Neural cell (in vitro differentiated cells): ENCODE measurements around the gene TMEFF2. TPM values are rescaled to one million over a fixed set of nuclear protein-coding genes. Genes with fewer than 3 reads are reported as not detected.

Experiments used
- H2AFZ ChIP-seq: fragments of 200-600, 300-800 bp; sonication (generic), shearing (Covaris generic); 2 replicates; pipeline ENCODE4 v1.6.0; 2014; ENCODE audit warnings: low read depth, mild to moderate bottlenecking, antibody characterized with exemption, low read length, moderate library complexity
- H3F3A ChIP-seq: fragments of 200-600 bp; shearing (Covaris generic); 2 replicates; pipeline ENCODE4 v1.6.1; 2016; ENCODE audit warnings: mild to moderate bottlenecking, moderate library complexity, mixed read lengths, antibody characterized with exemption, low read length; ENCODE audit not compliant: insufficient read depth, poor library complexity, severe bottlenecking
- H3K27ac ChIP-seq: fragments of 200-600, 300-800 bp; sonication (generic), shearing (Covaris generic); 2 replicates; pipeline ENCODE4 v1.5.1; 2014; ENCODE audit warnings: mild to moderate bottlenecking, low read length, moderate library complexity
- H3K27me3 ChIP-seq: fragments of 300-800, 200-600 bp; sonication (generic), shearing (Covaris generic); 2 replicates; pipeline ENCODE4 v1.6.0; 2014; ENCODE audit warnings: mild to moderate bottlenecking, low read depth, low read length, moderate library complexity; ENCODE audit not compliant: insufficient read depth
- H3K36me3 ChIP-seq: fragments of 300-800, 200-600 bp; sonication (generic), shearing (Covaris generic); 2 replicates; pipeline ENCODE4 v1.5.1; 2014; ENCODE audit warnings: mild to moderate bottlenecking, antibody characterized with exemption, low read length, moderate library complexity; ENCODE audit not compliant: insufficient read depth
- H3K4me2 ChIP-seq: fragments of 300-800, 200-600 bp; sonication (generic), shearing (Covaris generic); 2 replicates; pipeline ENCODE4 v1.6.0; 2014; ENCODE audit warnings: mild to moderate bottlenecking, low read length
- H3K4me3 ChIP-seq: fragments of 300-800, 200-600 bp; sonication (generic), shearing (Covaris generic); 2 replicates; pipeline ENCODE4 v1.5.1; 2014; ENCODE audit warnings: mild to moderate bottlenecking, low read length, moderate library complexity
- H3K79me2 ChIP-seq: fragments of 200-600 bp; shearing (Covaris generic); replicated peaks from 2 replicates; pipeline ENCODE4 v1.6.0; 2014; ENCODE audit warnings: mild to moderate bottlenecking, low read length, moderate library complexity; ENCODE audit not compliant: insufficient read depth
- H3K9ac ChIP-seq: fragments of 300-800, 200-600 bp; sonication (generic), shearing (Covaris generic); 2 replicates; pipeline ENCODE4 v1.6.1; 2016; ENCODE audit warnings: mild to moderate bottlenecking, low read length, mixed read lengths
- H3K9me2 ChIP-seq: fragments of 200-600 bp; shearing (Covaris generic); 2 replicates; pipeline ENCODE4 v1.6.1; 2016; ENCODE audit warnings: mild to moderate bottlenecking, low read length, mixed read lengths; ENCODE audit not compliant: insufficient read depth
- H3K9me3 ChIP-seq: fragments of 200-600, 300-800 bp; sonication (generic), shearing (Covaris generic); 2 replicates; pipeline ENCODE4 v1.6.1; 2016; ENCODE audit warnings: mild to moderate bottlenecking, mixed run types, low read length, moderate library complexity, mixed read lengths
- H4K20me1 ChIP-seq: fragments of 200-600 bp; shearing (Covaris generic); 2 replicates; pipeline ENCODE4 v1.6.1; 2016; ENCODE audit warnings: mild to moderate bottlenecking, mixed run types; ENCODE audit not compliant: insufficient read depth
- CTCF ChIP-seq: fragments of 450-650 bp; IDR thresholded peaks from 2 replicates; pipeline ENCODE4 v1.5.1; 2014; ENCODE audit warnings: antibody characterized with exemption, mild to moderate bottlenecking, moderate library complexity; ENCODE audit not compliant: poor library complexity, severe bottlenecking
- EP300 ChIP-seq: fragments of 450-650 bp; conservative IDR thresholded peaks from 2 replicates; pipeline ENCODE4 v1.6.1; 2014; ENCODE audit warnings: antibody characterized with exemption, mild to moderate bottlenecking, moderate library complexity; ENCODE audit not compliant: poor library complexity, severe bottlenecking
- EZH2 ChIP-seq: fragments of 200-600, 300-800 bp; shearing (Covaris generic), sonication (generic); IDR thresholded peaks from 2 replicates; pipeline ENCODE4 v1.6.1; 2014; ENCODE audit warnings: antibody characterized with exemption, low read length, borderline replicate concordance, mild to moderate bottlenecking; ENCODE audit not compliant: insufficient read depth, poor library complexity, severe bottlenecking
- MXI1 ChIP-seq: fragments of 450-650 bp; conservative IDR thresholded peaks from 2 replicates; pipeline ENCODE4 v1.6.1; 2014; ENCODE audit warnings: antibody characterized with exemption, mild to moderate bottlenecking; ENCODE audit not compliant: poor library complexity, severe bottlenecking
- POLR2AphosphoS5 ChIP-seq: IDR thresholded peaks from 2 replicates; pipeline ENCODE4 v1.6.1; 2012
- RAD21 ChIP-seq: fragments of 450-650 bp; conservative IDR thresholded peaks from 2 replicates; pipeline ENCODE4 v1.6.1; 2014; ENCODE audit warnings: antibody characterized with exemption, mild to moderate bottlenecking, moderate library complexity
- REST ChIP-seq: IDR thresholded peaks from 2 replicates; pipeline ENCODE4 v1.6.1; 2012; ENCODE audit warnings: borderline replicate concordance
- SMC3 ChIP-seq: fragments of 450-650 bp; conservative IDR thresholded peaks from 2 replicates; pipeline ENCODE4 v1.6.1; 2014; ENCODE audit warnings: antibody characterized with exemption, mild to moderate bottlenecking, moderate library complexity; ENCODE audit not compliant: poor library complexity
- TAF1 ChIP-seq: IDR thresholded peaks from 2 replicates; pipeline ENCODE4 v1.6.1; 2012; ENCODE audit warnings: low read depth
- polyA plus RNA-seq: library from polyadenylated mRNA; depleted of rRNA; stranded (reverse); fragments of >200 nt; gene quantifications from 2 replicates; pipeline ENCODE4 v1.2.3, GENCODE V29; 2014

Gene TMEFF2
- polyA plus RNA-seq, 1 donor from 2014 or later, result 24.6 TPM

- H3K36me3 ChIP-seq, result no peaks in the 10 kb centered on the region
- H3K9ac ChIP-seq, result no peak overlapping the region
- no peaks in the 10 kb centered on the region for H3K9me3 ChIP-seq
- no peaks in the 10 kb centered on the region for H3F3A ChIP-seq
- no peaks in the 10 kb centered on the region for H3K9me2 ChIP-seq
- no peaks in the 10 kb centered on the region for H3K27me3 ChIP-seq
- TF ChIP-seq MXI1 (no peak), TAF1 (no peak)
- no peak overlapping the region for H2AFZ ChIP-seq
- H3K27ac ChIP-seq, result no peak overlapping the region
- no peak overlapping the region for H3K4me2 ChIP-seq
- no peaks in the 10 kb centered on the region for H3K79me2 ChIP-seq
- H4K20me1 ChIP-seq, result no peaks in the 10 kb centered on the region
- H3K4me3 ChIP-seq, result no peak overlapping the region
Measured at GRCh38 chr2:191977754-191978153, 217.0 kb downstream of the TMEFF2 start.

- Histone ChIP-seq H3K79me2 (no peaks in the 10 kb centered on the region), H3K36me3 (no peaks in the 10 kb centered on the region), H3K27ac (no peak overlapping the region), H3K9me2 (no peaks in the 10 kb centered on the region), H2AFZ (no peak overlapping the region), H3K4me3 (no peak overlapping the region), H3K4me2 (no peak overlapping the region), H4K20me1 (no peaks in the 10 kb centered on the region), H3K27me3 (no peaks in the 10 kb centered on the region), H3K9me3 (no peaks in the 10 kb centered on the region), H3K9ac (no peak overlapping the region), H3F3A (no peaks in the 10 kb centered on the region)
- no peak for TF ChIP-seq MXI1
- TF ChIP-seq TAF1, result no peak
- no peak for TF ChIP-seq RAD21
- no peak for TF ChIP-seq EZH2
- TF ChIP-seq SMC3, result no peak
- TF ChIP-seq CTCF, result no peak
- TF ChIP-seq EP300, result no peak
- no peak for TF ChIP-seq REST
- no peak for TF ChIP-seq POLR2AphosphoS5
Measured at GRCh38 chr2:191976436-191976835, 218.3 kb downstream of the TMEFF2 start.

GRCh38 chr2:191974676-191975075 is 220.1 kb downstream of the TMEFF2 start:
- Histone ChIP-seq H2AFZ (no peak overlapping the region), H3K4me3 (no peak overlapping the region), H3K36me3 (no peaks in the 10 kb centered on the region), H3K9me2 (no peaks in the 10 kb centered on the region), H3K27me3 (no peaks in the 10 kb centered on the region), H3K79me2 (no peaks in the 10 kb centered on the region), H4K20me1 (no peaks in the 10 kb centered on the region), H3K27ac (no peak overlapping the region), H3K9ac (no peak overlapping the region), H3K4me2 (no peak overlapping the region), H3F3A (no peaks in the 10 kb centered on the region), H3K9me3 (no peaks in the 10 kb centered on the region)
- TF ChIP-seq RAD21 (no peak), TAF1 (no peak), CTCF (no peak), POLR2AphosphoS5 (no peak), EZH2 (no peak)
